ENCODE results near the gene PCDHGC4.

PCDHGC4 gene

GRCh38 chr5:141483902-141484301 is 928 bp upstream of the PCDHGC4 start:
- Histone ChIP-seq H3K36me3 (replicated peaks; ENCODE audit: insufficient read depth, low read length) (no peaks in the 10 kb centered on the region), H3K4me3 (ENCODE audit: low read length) (no peak overlapping the region), H3K9me2 (replicated peaks; ENCODE audit: insufficient read depth, low read length) (no peaks in the 10 kb centered on the region), H3F3A (ENCODE audit: insufficient read depth, low read length) (no peaks in the 10 kb centered on the region), H3K9ac (ENCODE audit: low read length) (no peak overlapping the region), H3K27ac (ENCODE audit: low read length) (no peak overlapping the region), H3K79me2 (ENCODE audit: low read length) (no peaks in the 10 kb centered on the region), H3K4me2 (ENCODE audit: low read depth, low read length) (no peak overlapping the region), H3K9me3 (replicated peaks; ENCODE audit: insufficient read depth, low read length) (no peaks in the 10 kb centered on the region), H3K4me1 (ENCODE audit: low read length) (no peaks in the 10 kb centered on the region), H2AFZ (ENCODE audit: low read length) (no peak overlapping the region), H3K27me3 (replicated peaks; ENCODE audit: insufficient read depth, low read length) (no peaks in the 10 kb centered on the region), H4K20me1 (ENCODE audit: insufficient read depth, low read length) (no peaks in the 10 kb centered on the region)
- TF ChIP-seq EZH2phosphoT487 (IDR thresholded peaks at IDR 0.05; ENCODE audit: low read length) (no peak), CTCF (IDR thresholded peaks at IDR 0.05; ENCODE audit: low read length) (no peak), EZH2 (optimal IDR thresholded peaks at IDR 0.05; ENCODE audit: low read depth, low read length) (no peak)
- no peak for DNase-seq

- Histone ChIP-seq H3K9me3 (replicated peaks; ENCODE audit: insufficient read depth, low read length) (no peaks in the 10 kb centered on the region), H2AFZ (ENCODE audit: low read length) (no peak overlapping the region), H3K4me1 (ENCODE audit: low read length) (no peaks in the 10 kb centered on the region), H3K9me2 (replicated peaks; ENCODE audit: insufficient read depth, low read length) (no peaks in the 10 kb centered on the region), H3K4me2 (ENCODE audit: low read depth, low read length) (no peak overlapping the region), H3K36me3 (replicated peaks; ENCODE audit: insufficient read depth, low read length) (no peaks in the 10 kb centered on the region), H3F3A (ENCODE audit: insufficient read depth, low read length) (no peaks in the 10 kb centered on the region), H3K79me2 (ENCODE audit: low read length) (no peaks in the 10 kb centered on the region), H3K27me3 (replicated peaks; ENCODE audit: insufficient read depth, low read length) (no peaks in the 10 kb centered on the region), H3K4me3 (ENCODE audit: low read length) (no peak overlapping the region), H3K9ac (ENCODE audit: low read length) (no peak overlapping the region), H3K27ac (ENCODE audit: low read length) (no peak overlapping the region), H4K20me1 (ENCODE audit: insufficient read depth, low read length) (no peaks in the 10 kb centered on the region)
- DNase-seq: no peak
- TF ChIP-seq EZH2phosphoT487 (IDR thresholded peaks at IDR 0.05; ENCODE audit: low read length) (no peak), CTCF (IDR thresholded peaks at IDR 0.05; ENCODE audit: low read length) (no peak), EZH2 (optimal IDR thresholded peaks at IDR 0.05; ENCODE audit: low read depth, low read length) (no peak)
Observed at GRCh38 chr5:141484310-141484640, 555 bp upstream of the PCDHGC4 start.

- no peak for DNase-seq
- Histone ChIP-seq H3K9ac (ENCODE audit: low read length) (no peak overlapping the region), H3F3A (ENCODE audit: insufficient read depth, low read length) (no peaks in the 10 kb centered on the region), H3K4me3 (ENCODE audit: low read length) (no peak overlapping the region), H3K36me3 (replicated peaks; ENCODE audit: insufficient read depth, low read length) (no peaks in the 10 kb centered on the region), H3K27ac (ENCODE audit: low read length) (no peak overlapping the region), H3K4me2 (ENCODE audit: low read depth, low read length) (no peak overlapping the region), H3K9me3 (replicated peaks; ENCODE audit: insufficient read depth, low read length) (no peaks in the 10 kb centered on the region), H3K9me2 (replicated peaks; ENCODE audit: insufficient read depth, low read length) (no peaks in the 10 kb centered on the region), H3K27me3 (replicated peaks; ENCODE audit: insufficient read depth, low read length) (no peaks in the 10 kb centered on the region), H2AFZ (ENCODE audit: low read length) (no peak overlapping the region), H3K79me2 (ENCODE audit: low read length) (no peaks in the 10 kb centered on the region), H3K4me1 (ENCODE audit: low read length) (no peaks in the 10 kb centered on the region), H4K20me1 (ENCODE audit: insufficient read depth, low read length) (no peaks in the 10 kb centered on the region)
- TF ChIP-seq EZH2phosphoT487 (IDR thresholded peaks at IDR 0.05; ENCODE audit: low read length): no peak
- TF ChIP-seq CTCF (IDR thresholded peaks at IDR 0.05; ENCODE audit: low read length): no peak
- no peak for TF ChIP-seq EZH2 (optimal IDR thresholded peaks at IDR 0.05; ENCODE audit: low read depth, low read length)
Observed at GRCh38 chr5:141485321-141486055, 658 bp downstream of the PCDHGC4 start.

All from MM.1S (cell line).